Brain microvascular endothelial cell (primary cell): Measurements from ENCODE around the gene ALX4.

ENCODE experiments used
- DNase-seq: peaks from one replicate; pipeline ENCODE4 v3.0.0-alpha.2; 2020
- H3K27ac ChIP-seq: fragments of 250-450 bp; sonication (Bioruptor Pico); 2 replicates; pipeline ENCODE4 v1.5.1; 2020; ENCODE audit warnings: mild to moderate bottlenecking, moderate library complexity
- H3K27me3 ChIP-seq: fragments of 250-450 bp; sonication (Bioruptor Pico); replicated peaks from 2 replicates; pipeline ENCODE4 v1.5.1; 2020; ENCODE audit warnings: mild to moderate bottlenecking
- H3K36me3 ChIP-seq: fragments of 250-450 bp; sonication (Bioruptor Pico); replicated peaks from 2 replicates; pipeline ENCODE4 v1.5.1; 2020; ENCODE audit warnings: mild to moderate bottlenecking
- H3K4me3 ChIP-seq: 2 replicates; pipeline ENCODE4 v1.5.1; 2011; ENCODE audit warnings: low read depth, mild to moderate bottlenecking, control low read depth, low read length, moderate library complexity
- in situ Hi-C: cut with HindIII; loops from 2 replicates; pipeline ENCODE4 v1.10.0; 2017; ENCODE audit warnings: low sequenced_read_pairs, low pct_ligation_motif_present
- TF ChIP-seq, protein P1 (sequence below): IDR thresholded peaks from 2 replicates; pipeline ENCODE4 v1.5.1; 2011; ENCODE audit warnings: low read depth, mild to moderate bottlenecking, moderate library complexity, low read length, control low read depth, inconsistent platforms; ENCODE audit errors: missing control alignments

Gene ALX4

DNA sequence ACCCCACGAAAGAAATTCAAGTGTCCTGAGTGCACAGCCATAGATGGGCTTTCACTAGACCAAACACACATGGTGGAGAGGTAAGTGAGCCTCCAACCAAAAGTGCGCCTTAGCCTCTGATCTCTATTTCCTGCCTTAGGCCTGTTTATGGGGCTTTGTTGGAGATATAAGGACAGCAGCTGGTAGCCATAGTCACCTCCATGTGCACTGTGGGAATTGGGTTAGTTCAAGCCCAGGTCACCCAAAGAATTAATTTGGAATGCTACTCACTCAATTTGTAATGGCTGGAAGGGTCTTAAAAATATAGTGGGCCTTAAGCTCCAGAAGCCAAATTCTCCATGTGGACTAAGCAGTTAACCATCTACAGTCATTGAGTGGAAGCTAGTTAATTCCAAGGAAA, 73.6 kb downstream of the ALX4 start:
- TF ChIP-seq, protein P1, sequence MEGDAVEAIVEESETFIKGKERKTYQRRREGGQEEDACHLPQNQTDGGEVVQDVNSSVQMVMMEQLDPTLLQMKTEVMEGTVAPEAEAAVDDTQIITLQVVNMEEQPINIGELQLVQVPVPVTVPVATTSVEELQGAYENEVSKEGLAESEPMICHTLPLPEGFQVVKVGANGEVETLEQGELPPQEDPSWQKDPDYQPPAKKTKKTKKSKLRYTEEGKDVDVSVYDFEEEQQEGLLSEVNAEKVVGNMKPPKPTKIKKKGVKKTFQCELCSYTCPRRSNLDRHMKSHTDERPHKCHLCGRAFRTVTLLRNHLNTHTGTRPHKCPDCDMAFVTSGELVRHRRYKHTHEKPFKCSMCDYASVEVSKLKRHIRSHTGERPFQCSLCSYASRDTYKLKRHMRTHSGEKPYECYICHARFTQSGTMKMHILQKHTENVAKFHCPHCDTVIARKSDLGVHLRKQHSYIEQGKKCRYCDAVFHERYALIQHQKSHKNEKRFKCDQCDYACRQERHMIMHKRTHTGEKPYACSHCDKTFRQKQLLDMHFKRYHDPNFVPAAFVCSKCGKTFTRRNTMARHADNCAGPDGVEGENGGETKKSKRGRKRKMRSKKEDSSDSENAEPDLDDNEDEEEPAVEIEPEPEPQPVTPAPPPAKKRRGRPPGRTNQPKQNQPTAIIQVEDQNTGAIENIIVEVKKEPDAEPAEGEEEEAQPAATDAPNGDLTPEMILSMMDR, result no peak
- no peak for DNase-seq
- Histone ChIP-seq H3K36me3 (no peaks in the 10 kb centered on the region), H3K4me3 (no peak overlapping the region), H3K27me3 (no peaks in the 10 kb centered on the region), H3K27ac (no peak overlapping the region)
- in situ Hi-C loops, result no loop called here

DNA sequence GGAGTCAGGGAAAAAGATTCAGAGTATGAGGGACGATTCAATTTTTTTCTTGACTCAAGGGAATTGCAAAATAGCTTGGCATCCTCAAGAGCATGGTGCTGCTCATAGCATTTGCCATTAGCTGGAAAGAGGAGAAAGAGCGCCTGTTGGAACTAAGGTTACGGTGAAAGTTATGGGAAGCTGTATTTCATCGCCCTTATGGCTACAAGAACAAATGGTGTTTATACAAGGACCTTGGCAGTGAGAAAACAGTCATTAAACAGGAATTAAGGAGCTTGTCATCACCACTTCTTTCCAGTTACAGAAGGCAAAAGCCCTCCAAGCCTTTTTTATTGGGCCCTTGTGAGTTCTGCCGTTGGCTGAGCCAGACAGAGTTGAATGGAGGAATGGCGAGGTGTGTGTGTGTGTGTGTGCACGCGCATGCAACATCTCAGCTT, 74.2 kb downstream of the ALX4 start:
- TF ChIP-seq, protein P1, result no peak
- H3K4me3 ChIP-seq, result no peak overlapping the region
- DNase-seq, result no peak

DNA sequence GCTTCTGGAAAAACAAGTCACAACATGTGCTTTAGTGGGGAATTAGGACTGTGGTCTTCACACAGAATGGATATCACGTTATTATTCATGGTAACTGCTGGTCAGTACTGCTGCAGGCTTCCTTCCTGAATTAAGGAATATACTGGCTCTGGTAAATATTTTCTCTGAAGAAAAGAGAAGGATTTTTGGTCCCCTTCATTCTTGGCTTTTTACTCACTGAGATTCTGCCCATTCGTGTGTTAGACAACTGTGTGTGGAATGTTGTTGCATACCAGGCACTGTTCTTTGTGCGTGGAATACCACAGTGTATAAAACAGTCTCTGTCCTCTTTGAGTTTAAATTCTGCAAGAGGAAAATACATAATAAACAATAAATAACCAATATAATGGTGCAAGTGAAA, 80.3 kb downstream of the ALX4 start:
- no peak for DNase-seq
- no peak overlapping the region for H3K27ac ChIP-seq
- in situ Hi-C loops, result no loop called here
- TF ChIP-seq, protein P1, result no peak
- no peaks in the 10 kb centered on the region for H3K27me3 ChIP-seq
- no peak overlapping the region for H3K4me3 ChIP-seq
- no peaks in the 10 kb centered on the region for H3K36me3 ChIP-seq

More for the DNA sequence above, 74.2 kb downstream of the ALX4 start:
- no peak overlapping the region for H3K27ac ChIP-seq
- in situ Hi-C loops, result no loop called here
- H3K36me3 ChIP-seq, result no peaks in the 10 kb centered on the region
- no peaks in the 10 kb centered on the region for H3K27me3 ChIP-seq

DNA sequence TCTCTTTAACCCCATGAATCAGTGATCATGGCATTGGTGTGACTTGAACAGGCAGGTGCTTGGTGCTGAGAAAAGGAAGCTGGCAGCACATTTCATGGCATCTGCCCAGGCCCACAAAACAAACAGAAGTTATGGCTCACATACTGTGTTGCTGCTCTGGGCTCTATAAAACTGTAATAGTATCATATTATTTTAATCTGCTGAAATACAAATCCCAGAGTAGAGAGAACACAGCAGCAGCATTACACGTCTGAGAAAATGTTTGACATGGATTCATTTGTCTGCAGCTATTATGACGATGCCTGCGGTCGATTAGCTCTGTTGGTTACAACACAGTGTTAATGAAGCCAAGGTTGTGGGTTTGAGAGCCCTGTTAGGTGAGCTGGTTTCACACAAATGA, 80.8 kb downstream of the ALX4 start:
- H3K4me3 ChIP-seq, result no peak overlapping the region
- in situ Hi-C loops, result no loop called here
- TF ChIP-seq, protein P1, result no peak

DNA sequence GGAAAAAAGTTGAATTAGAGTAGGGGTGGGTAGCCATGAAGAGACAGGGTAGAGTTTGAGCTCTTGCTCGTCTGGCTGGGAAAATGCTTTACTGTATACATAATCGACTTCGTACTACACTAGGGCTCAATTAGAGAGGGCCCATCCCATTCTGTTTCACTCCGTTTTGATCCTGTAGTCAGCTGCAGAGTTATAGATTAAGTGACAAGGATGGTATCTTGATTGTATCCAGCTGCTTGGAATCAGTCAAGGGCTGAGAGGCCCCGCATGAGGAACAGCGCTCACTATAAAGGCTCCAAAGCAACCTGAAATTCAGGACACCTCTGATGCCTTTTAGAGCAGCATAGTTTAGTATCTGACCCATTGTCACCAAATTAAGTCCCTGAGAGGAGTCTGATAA, 81.6 kb downstream of the ALX4 start:
- Histone ChIP-seq H3K27me3 (no peaks in the 10 kb centered on the region), H3K27ac (no peak overlapping the region), H3K4me3 (no peak overlapping the region), H3K36me3 (no peaks in the 10 kb centered on the region)
- in situ Hi-C loops, result no loop called here
- DNase-seq, result no peak
- TF ChIP-seq, protein P1, result no peak

More for the DNA sequence above, 80.8 kb downstream of the ALX4 start:
- H3K27me3 ChIP-seq, result no peaks in the 10 kb centered on the region
- H3K36me3 ChIP-seq, result no peaks in the 10 kb centered on the region
- DNase-seq, result no peak
- no peak overlapping the region for H3K27ac ChIP-seq

DNA sequence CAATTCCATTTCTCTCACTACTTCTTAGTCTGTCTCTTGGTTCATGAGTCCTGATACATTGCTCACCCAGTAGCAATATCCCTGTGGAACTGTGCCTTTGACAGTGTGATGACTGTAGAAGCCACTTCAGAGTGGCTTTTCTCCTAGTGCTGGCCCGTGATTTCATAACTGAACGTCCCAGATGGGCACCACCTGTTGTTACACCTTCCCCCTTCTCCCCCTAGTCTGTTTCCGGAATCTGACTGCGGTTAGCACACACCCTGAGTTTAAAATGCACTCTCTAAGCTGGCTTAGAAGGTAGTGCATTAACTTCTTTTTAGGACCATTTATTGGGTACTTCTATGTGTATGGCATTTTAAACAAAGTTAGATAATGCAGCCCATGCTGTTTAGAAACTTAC, 83.0 kb downstream of the ALX4 start:
- TF ChIP-seq, protein P1, result no peak
- no peaks in the 10 kb centered on the region for H3K36me3 ChIP-seq
- no peak overlapping the region for H3K27ac ChIP-seq
- no peaks in the 10 kb centered on the region for H3K27me3 ChIP-seq
- no peak overlapping the region for H3K4me3 ChIP-seq
- DNase-seq, result no peak
- in situ Hi-C loops, result no loop called here
